ENCODE results near the gene TMEM41A.
A peak's percentile ranks its signal among the peaks of the same experiment; 100 is the strongest.
"Not testable (repeated sequence)": the region's sequence is repeated elsewhere in the genome, so short reads cannot be mapped to it uniquely, and the experiment has no call there.

TMEM41A gene

GRCh38 chr3:185470323-185470722 is 28.5 kb downstream of the TMEM41A start:
- H3K9me3 ChIP-seq (ENCODE audit: severe bottlenecking), result no peaks in the 10 kb centered on the region
- no peaks in the 10 kb centered on the region for H3K4me1 ChIP-seq (ENCODE audit: insufficient read depth, poor library complexity, severe bottlenecking)
- DNase-seq (ENCODE audit: low spot score) (no peak), ATAC-seq (ENCODE audit: low read depth) (no peak)
- H3K27ac ChIP-seq (ENCODE audit: poor library complexity, severe bottlenecking), result no peak overlapping the region
- no peak overlapping the region for H3K4me3 ChIP-seq (ENCODE audit: severe bottlenecking)
- no peak for TF ChIP-seq CTCF (IDR thresholded peaks at IDR 0.05; ENCODE audit: poor library complexity, severe bottlenecking)
- H3K27me3 ChIP-seq (ENCODE audit: insufficient read depth, poor library complexity, severe bottlenecking), result no peaks in the 10 kb centered on the region
- peaks cover 4% of the 10 kb centered on the region for H3K36me3 ChIP-seq (ENCODE audit: low read depth)

- ATAC-seq (ENCODE audit: low read depth), result no peak
- peaks cover 4% of the 10 kb centered on the region for H3K36me3 ChIP-seq (ENCODE audit: low read depth)
- H3K27me3 ChIP-seq (ENCODE audit: insufficient read depth, poor library complexity, severe bottlenecking), result no peaks in the 10 kb centered on the region
- TF ChIP-seq CTCF (IDR thresholded peaks at IDR 0.05; ENCODE audit: poor library complexity, severe bottlenecking), result no peak
- no peak overlapping the region for H3K4me3 ChIP-seq (ENCODE audit: severe bottlenecking)
- H3K4me1 ChIP-seq (ENCODE audit: insufficient read depth, poor library complexity, severe bottlenecking), result no peaks in the 10 kb centered on the region
- H3K27ac ChIP-seq (ENCODE audit: poor library complexity, severe bottlenecking), result no peak overlapping the region
- no peak for DNase-seq (ENCODE audit: low spot score)
- no peaks in the 10 kb centered on the region for H3K9me3 ChIP-seq (ENCODE audit: severe bottlenecking)
Observed at GRCh38 chr3:185469542-185469941, 29.3 kb downstream of the TMEM41A start.

- ATAC-seq (ENCODE audit: low read depth); H3K36me3 ChIP-seq (ENCODE audit: low read depth); H3K4me3 ChIP-seq (ENCODE audit: severe bottlenecking); H3K27me3 ChIP-seq (ENCODE audit: insufficient read depth, poor library complexity, severe bottlenecking); DNase-seq (ENCODE audit: low spot score); H3K27ac ChIP-seq (ENCODE audit: poor library complexity, severe bottlenecking); H3K9me3 ChIP-seq (ENCODE audit: severe bottlenecking); H3K4me1 ChIP-seq (ENCODE audit: insufficient read depth, poor library complexity, severe bottlenecking): not testable (repeated sequence)
Observed at GRCh38 chr3:185466123-185466522, 32.7 kb downstream of the TMEM41A start.

- ATAC-seq (ENCODE audit: low read depth) (no peak), DNase-seq (ENCODE audit: low spot score) (no peak)
- Histone ChIP-seq H3K27ac (ENCODE audit: poor library complexity, severe bottlenecking) (no peak overlapping the region), H3K36me3 (ENCODE audit: low read depth) (peaks cover 4% of the 10 kb centered on the region), H3K9me3 (ENCODE audit: severe bottlenecking) (no peaks in the 10 kb centered on the region), H3K27me3 (ENCODE audit: insufficient read depth, poor library complexity, severe bottlenecking) (no peaks in the 10 kb centered on the region), H3K4me1 (ENCODE audit: insufficient read depth, poor library complexity, severe bottlenecking) (no peaks in the 10 kb centered on the region), H3K4me3 (ENCODE audit: severe bottlenecking) (no peak overlapping the region)
- no peak for TF ChIP-seq CTCF (IDR thresholded peaks at IDR 0.05; ENCODE audit: poor library complexity, severe bottlenecking)
Observed at GRCh38 chr3:185465471-185465870, 33.4 kb downstream of the TMEM41A start.

- DNase-seq (ENCODE audit: low spot score), result no peak
- Histone ChIP-seq H3K36me3 (ENCODE audit: low read depth) (no peaks in the 10 kb centered on the region), H3K9me3 (ENCODE audit: severe bottlenecking) (no peaks in the 10 kb centered on the region), H3K4me1 (ENCODE audit: insufficient read depth, poor library complexity, severe bottlenecking) (no peaks in the 10 kb centered on the region), H3K4me3 (ENCODE audit: severe bottlenecking) (no peak overlapping the region), H3K27me3 (ENCODE audit: insufficient read depth, poor library complexity, severe bottlenecking) (no peaks in the 10 kb centered on the region), H3K27ac (ENCODE audit: poor library complexity, severe bottlenecking) (no peak overlapping the region)
- ATAC-seq (ENCODE audit: low read depth), result no peak
- peak; percentile 70 for TF ChIP-seq CTCF (IDR thresholded peaks at IDR 0.05; ENCODE audit: poor library complexity, severe bottlenecking)
Observed at GRCh38 chr3:185460719-185461350, 38.0 kb downstream of the TMEM41A start.
